ENCODE results near the gene LYSET.
A peak's percentile ranks its signal among the peaks of the same experiment; 100 is the strongest.

- TF ChIP-seq CTCF (IDR thresholded peaks at IDR 0.05) (peak; percentile 64), ZFX (IDR thresholded peaks at IDR 0.05; ENCODE audit: borderline replicate concordance) (no peak)
These were observed 21.8 kb downstream of the LYSET start, which contains the start of the genes GON7 and UBR7 for GRCh38 chr14:93206793-93207467.

All from 22Rv1 (cell line).